Smooth muscle cell of trachea (primary cell): ENCODE measurements around the gene ABHD13. TPM values are rescaled to one million over a fixed set of nuclear protein-coding genes. Genes with fewer than 3 reads are reported as not detected.

ENCODE experiments used
- total RNA-seq: library from RNA; depleted of rRNA; stranded (reverse); fragments of >200 nt; gene quantifications from 2 replicates; pipeline ENCODE4 v1.2.1, GENCODE V29; 2014

ABHD13 gene
- 5.8 and 8.0 TPM in 2 replicates for total RNA-seq

DNA sequence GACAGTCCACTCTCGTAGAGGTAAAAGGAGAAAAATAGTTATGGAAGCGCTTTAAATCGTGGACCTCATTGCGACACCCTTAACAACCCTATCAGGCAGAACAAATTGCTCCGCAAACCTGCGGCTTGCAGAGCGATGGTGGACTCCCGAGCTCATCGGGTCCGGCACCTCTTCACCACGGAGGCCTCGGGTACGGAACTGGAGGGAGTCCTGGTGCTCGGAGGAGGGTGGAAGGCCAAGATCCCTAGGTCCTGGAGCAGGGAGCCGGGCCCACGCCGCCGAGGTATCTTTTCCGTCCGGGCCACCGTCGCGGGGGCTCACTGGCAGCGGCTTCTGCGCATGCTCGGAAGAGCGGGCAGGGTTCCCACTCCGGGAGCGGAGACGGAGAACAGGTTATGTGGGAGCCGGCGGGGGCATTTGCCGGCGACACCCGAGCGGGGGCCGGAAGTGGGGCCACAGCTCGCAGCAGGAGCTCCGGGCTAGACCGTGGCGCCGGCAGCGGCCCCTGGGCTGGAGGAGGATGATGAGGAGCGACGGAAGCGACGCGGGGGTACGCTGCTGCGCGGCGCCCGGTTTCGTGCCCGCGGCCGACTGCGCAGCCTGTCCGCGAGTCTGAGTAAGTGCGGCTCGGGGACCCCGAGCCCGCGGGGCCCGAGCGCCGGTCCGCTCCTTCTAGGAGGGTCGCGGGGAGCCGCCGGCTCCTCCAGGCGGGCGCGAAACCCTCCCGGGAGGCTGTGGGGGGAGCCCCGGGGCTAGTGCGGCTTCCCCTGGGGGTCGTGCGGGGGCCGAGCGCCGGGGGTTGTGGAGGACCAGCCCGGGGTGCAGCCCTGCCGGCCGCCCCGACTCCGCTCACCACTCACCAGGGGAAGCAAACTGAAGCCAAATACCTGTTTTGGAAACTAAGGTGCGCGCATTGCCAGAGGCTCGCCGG, at the start of gene ABHD13:
Gene ABHD13, plus strand, starts transcription at position 349 of the 931 bp plus-strand sequence. CDS start 10,827 bp downstream, outside the sequence.

GRCh38 chr13:108215436-108215835, 2.8 kb upstream of the ABHD13 start, which contains the start of gene LIG4:
Gene LIG4, minus strand, starts transcription at chr13:108215536. Its CDS starts 4,268 bp downstream, at chr13:108211268.

GRCh38 chr13:108269601-108270328, 51.6 kb downstream of the ABHD13 start, which contains the start of gene TNFSF13B:
Gene TNFSF13B, plus strand, starts transcription at chr13:108269718. Its CDS starts 178 bp downstream, at chr13:108269896.

Other genes starting within 250 kb of the ABHD13 start
- gene LIG4, start 2.9 kb upstream of the ABHD13 start, total RNA-seq = 7.4 and 9.7 TPM in 2 replicates
- 5.2 and 6.6 TPM in 2 replicates for gene TNFSF13B, start 51.3 kb downstream of the ABHD13 start, total RNA-seq